Right lobe of liver (tissue), 6 donors: ENCODE results near the gene NREP. TPM values are rescaled to one million over a fixed set of nuclear protein-coding genes. Genes with fewer than 3 reads are reported as not detected.

Experiments
- ATAC-seq, 4 donors: fragments of 200-7000 bp; cut with Tn5 transposase; one replicate each; pipeline ENCODE4 v1.9.1; 2020; ENCODE audit warnings: mild to moderate bottlenecking in 4 of 4, moderate library complexity in 4 of 4
- DNase-seq, 3 donors: peaks; one replicate each; pipeline ENCODE4 v3.0.0-alpha.2; 2020
- H3K27ac ChIP-seq, 3 donors: fragments of 200-600 bp; one replicate each; pipeline ENCODE4 v1.8.0; 2022
- H3K27me3 ChIP-seq, 2 donors: fragments of 200-600 bp; one replicate each; pipeline ENCODE4 v1.8.0; 2022
- H3K36me3 ChIP-seq, 4 donors: fragments of 200-600 bp; sonication (generic) in 1 of 4; one replicate each; pipeline versions ENCODE4 v1.5.1 to v1.8.0; 2017 to 2022; ENCODE audit warnings: control low read depth in 1 of 4
- H3K4me1 ChIP-seq, 4 donors: fragments of 200-600 bp; sonication (generic) in 1 of 4; one replicate each; pipeline versions ENCODE4 v1.5.1 to v1.8.0; 2017 to 2022; ENCODE audit warnings: control low read depth in 1 of 4
- H3K4me3 ChIP-seq, 3 donors: fragments of 200-600 bp; one replicate each; pipeline ENCODE4 v1.8.0; 2022
- H3K9me3 ChIP-seq, 4 donors: fragments of 200-600 bp; sonication (generic) in 1 of 4; one replicate each; pipeline versions ENCODE4 v1.5.1 to v1.8.0; 2017 to 2022; ENCODE audit warnings: control low read depth in 1 of 4
- CTCF ChIP-seq, 4 donors: fragments of 200-600 bp in 3 of 4; fragments of 450-650 bp in 1 of 4; IDR thresholded peaks; one replicate each; pipeline versions ENCODE4 v1.5.1 to v1.8.0; 2016 to 2022; ENCODE audit warnings: antibody characterized with exemption in 4 of 4, mild to moderate bottlenecking in 2 of 4
- POLR2A ChIP-seq: fragments of 450-650 bp; IDR thresholded peaks from one replicate; pipeline ENCODE4 v1.6.1; 2017; ENCODE audit warnings: antibody characterized with exemption, mild to moderate bottlenecking
- WGBS: methylation state at CpG from one replicate; pipeline ENCODE4 v1.1.6; 2018; ENCODE audit warnings: low coverage, low lambda C conversion rate; ENCODE audit not compliant: insufficient coverage; ENCODE audit errors: missing lambda C conversion rate; 5-methylcytosine and 5-hydroxymethylcytosine counted together
- intact Hi-C, 2 donors: fragments of 100-400 bp; cut with DNase I; formaldehyde crosslinking; loops; one replicate each; pipeline versions ENCODE4 v1.11.2 to v1.14.1; 2022
- total RNA-seq, 6 experiments: library from RNA; depleted of rRNA in 2 of 6; stranded (reverse); fragments of >200 nt in 2 of 6; fragmentation: NEBNext Ultra II Directional in 3 of 6; extraction: Animal tissue kit (Norgen Biotek cat#: 25700) in 3 of 6; gene quantifications; one replicate each; pipeline versions ENCODE4 v1.1.0 to v1.2.4, GENCODE V29; 2016 to 2023
- donor health status: DM: no; HTN: yes; CAD: no.
- donor health status: DM: no; HTN: no; CAD: no.
- donor health status: DM: no; HTN: no; CAD: no.
- donor health status: DM: no; HTN: yes; CAD: no.
- donor health status: DM: no; HTN: yes; CAD: no.

NREP gene
- total RNA-seq, 6 experiments from 2014 or later = 2.2 to 24.6 (median 7.7) TPM

- Histone ChIP-seq H3K4me3 (no peak overlapping the region), H3K9me3 (no peaks in the 10 kb centered on the region), H3K27me3 (no peaks in the 10 kb centered on the region), H3K4me1 (no peaks in the 10 kb centered on the region), H3K36me3 (no peaks in the 10 kb centered on the region), H3K27ac (no peak overlapping the region)
- DNase-seq (no peak), ATAC-seq (no peak)
- TF ChIP-seq CTCF (IDR thresholded peaks at IDR 0.05) = no peak
- TF ChIP-seq POLR2A = no peak
- intact Hi-C loops = no loop called here
- WGBS = 90% methylated on average over 3 of the region's 3 CpGs
Observed at GRCh38 chr5:111784491-111785181, 27.6 kb upstream of the NREP start.

- ATAC-seq = no peak
- Histone ChIP-seq H3K36me3 (no peaks in the 10 kb centered on the region), H3K9me3 (no peaks in the 10 kb centered on the region), H3K27me3 (no peaks in the 10 kb centered on the region), H3K27ac (no peak overlapping the region), H3K4me3 (no peak overlapping the region), H3K4me1 (no peaks in the 10 kb centered on the region)
- WGBS = 78% methylated on average over 3 of the region's 3 CpGs
- intact Hi-C loops = no loop called here
- no peak for DNase-seq
- no peak for TF ChIP-seq CTCF (IDR thresholded peaks at IDR 0.05)
- TF ChIP-seq POLR2A = no peak
Observed at GRCh38 chr5:111783537-111783936, 26.5 kb upstream of the NREP start.

- no peak for DNase-seq
- no peaks in the 10 kb centered on the region for H3K36me3 ChIP-seq
- no peaks in the 10 kb centered on the region for H3K9me3 ChIP-seq
- intact Hi-C loops = no loop called here
- TF ChIP-seq POLR2A (no peak), CTCF (IDR thresholded peaks at IDR 0.05) (no peak)
- ATAC-seq = no peak
- peaks cover 0 to 7% (median 0%) of the 10 kb centered on the region in 4 donors for H3K4me1 ChIP-seq
- WGBS = 63% methylated on average over 2 of the region's 2 CpGs
- no peak overlapping the region for H3K4me3 ChIP-seq
- no peak overlapping the region for H3K27ac ChIP-seq
- H3K27me3 ChIP-seq = no peaks in the 10 kb centered on the region
Observed at GRCh38 chr5:111782216-111782615, 25.2 kb upstream of the NREP start.

- ATAC-seq (no peak), DNase-seq (peak in 2 of 3 donors; percentile 33 to 45)
- Histone ChIP-seq H3K36me3 (no peaks in the 10 kb centered on the region), H3K27ac (no peak overlapping the region), H3K4me3 (no peak overlapping the region), H3K4me1 (peaks cover 0 to 7% (median 0%) of the 10 kb centered on the region in 4 donors), H3K9me3 (no peaks in the 10 kb centered on the region), H3K27me3 (no peaks in the 10 kb centered on the region)
- 75% methylated on average over 1 of the region's 6 CpGs for WGBS
- intact Hi-C loops = no loop called here
- TF ChIP-seq CTCF (IDR thresholded peaks at IDR 0.05) (no peak), POLR2A (no peak)
Observed at GRCh38 chr5:111781200-111781599, 24.2 kb upstream of the NREP start.

GRCh38 chr5:111779922-111780292, 22.9 kb upstream of the NREP start:
- no peak for TF ChIP-seq CTCF (IDR thresholded peaks at IDR 0.05)
- TF ChIP-seq POLR2A = no peak
- ATAC-seq = no peak
- no peak overlapping the region for H3K4me3 ChIP-seq
- WGBS = 39% methylated on average over 4 of the region's 4 CpGs
- peaks cover 0 to 7% (median 0%) of the 10 kb centered on the region in 4 donors for H3K4me1 ChIP-seq
- H3K27ac ChIP-seq = no peak overlapping the region
- intact Hi-C loops = no loop called here
- H3K36me3 ChIP-seq = no peaks in the 10 kb centered on the region
- H3K9me3 ChIP-seq = no peaks in the 10 kb centered on the region
- no peaks in the 10 kb centered on the region for H3K27me3 ChIP-seq
- DNase-seq = no peak
